WTC11 (cell line): ENCODE measurements around the gene SLC8B1.

Source experiments
- ATF6 ChIP-seq: sonication (generic); formaldehyde crosslinking; IDR thresholded peaks from 2 replicates; pipeline ENCODE4 v1.8.1; 2023; ENCODE audit warnings: mild to moderate bottlenecking, missing genetic modification reagents
- E2F4 ChIP-seq: sonication (generic); formaldehyde crosslinking; IDR thresholded peaks from 2 replicates; pipeline ENCODE4 v1.8.1; 2022; ENCODE audit warnings: low read depth, mild to moderate bottlenecking, moderate library complexity, missing genetic modification reagents, borderline replicate concordance
- FOXP1 ChIP-seq: sonication (generic); formaldehyde crosslinking; IDR thresholded peaks from 2 replicates; pipeline ENCODE4 v1.8.0; 2022; ENCODE audit warnings: missing genetic modification reagents, mild to moderate bottlenecking, moderate library complexity, borderline replicate concordance
- JUN ChIP-seq: sonication (generic); formaldehyde crosslinking; IDR thresholded peaks from 2 replicates; pipeline ENCODE4 v1.8.0; 2023; ENCODE audit warnings: mild to moderate bottlenecking, missing genetic modification reagents
- MYBL2 ChIP-seq: sonication (generic); formaldehyde crosslinking; IDR thresholded peaks from 2 replicates; pipeline ENCODE4 v1.8.1; 2023; ENCODE audit warnings: mild to moderate bottlenecking, moderate library complexity, missing genetic modification reagents
- NR2C2 ChIP-seq: sonication (generic); formaldehyde crosslinking; IDR thresholded peaks from 2 replicates; pipeline ENCODE4 v1.8.0; 2022; ENCODE audit warnings: mild to moderate bottlenecking, missing genetic modification reagents
- TCF7 ChIP-seq: sonication (generic); formaldehyde crosslinking; IDR thresholded peaks from 2 replicates; pipeline ENCODE4 v1.8.0; 2022; ENCODE audit warnings: mild to moderate bottlenecking, low read depth, missing genetic modification reagents, moderate library complexity
- ZNF281 ChIP-seq: sonication (generic); formaldehyde crosslinking; IDR thresholded peaks from 2 replicates; pipeline ENCODE4 v1.8.0; 2023; ENCODE audit warnings: mild to moderate bottlenecking, missing genetic modification reagents
- TF ChIP-seq, protein P1 (sequence below): fragments of 200-600 bp; IDR thresholded peaks from 2 replicates; pipeline ENCODE4 v1.8.0; 2022; ENCODE audit warnings: antibody characterized with exemption
- TF ChIP-seq, protein P2 (sequence below): sonication (generic); formaldehyde crosslinking; IDR thresholded peaks from 2 replicates; pipeline ENCODE4 v1.8.1; 2023; ENCODE audit warnings: mild to moderate bottlenecking, missing genetic modification reagents, moderate library complexity

- TF ChIP-seq, protein P1, sequence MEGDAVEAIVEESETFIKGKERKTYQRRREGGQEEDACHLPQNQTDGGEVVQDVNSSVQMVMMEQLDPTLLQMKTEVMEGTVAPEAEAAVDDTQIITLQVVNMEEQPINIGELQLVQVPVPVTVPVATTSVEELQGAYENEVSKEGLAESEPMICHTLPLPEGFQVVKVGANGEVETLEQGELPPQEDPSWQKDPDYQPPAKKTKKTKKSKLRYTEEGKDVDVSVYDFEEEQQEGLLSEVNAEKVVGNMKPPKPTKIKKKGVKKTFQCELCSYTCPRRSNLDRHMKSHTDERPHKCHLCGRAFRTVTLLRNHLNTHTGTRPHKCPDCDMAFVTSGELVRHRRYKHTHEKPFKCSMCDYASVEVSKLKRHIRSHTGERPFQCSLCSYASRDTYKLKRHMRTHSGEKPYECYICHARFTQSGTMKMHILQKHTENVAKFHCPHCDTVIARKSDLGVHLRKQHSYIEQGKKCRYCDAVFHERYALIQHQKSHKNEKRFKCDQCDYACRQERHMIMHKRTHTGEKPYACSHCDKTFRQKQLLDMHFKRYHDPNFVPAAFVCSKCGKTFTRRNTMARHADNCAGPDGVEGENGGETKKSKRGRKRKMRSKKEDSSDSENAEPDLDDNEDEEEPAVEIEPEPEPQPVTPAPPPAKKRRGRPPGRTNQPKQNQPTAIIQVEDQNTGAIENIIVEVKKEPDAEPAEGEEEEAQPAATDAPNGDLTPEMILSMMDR, result no peak
- no peak for TF ChIP-seq E2F4
- TF ChIP-seq JUN (CRISPR knock-in tag), result no peak
- TF ChIP-seq TCF7 (CRISPR knock-in tag), result no peak
- TF ChIP-seq FOXP1 (CRISPR knock-in tag), result no peak
- no peak for TF ChIP-seq ZNF281 (CRISPR knock-in tag)
- no peak for TF ChIP-seq ATF6 (CRISPR knock-in tag)
- no peak for TF ChIP-seq NR2C2 (CRISPR knock-in tag)
- TF ChIP-seq, protein P2, sequence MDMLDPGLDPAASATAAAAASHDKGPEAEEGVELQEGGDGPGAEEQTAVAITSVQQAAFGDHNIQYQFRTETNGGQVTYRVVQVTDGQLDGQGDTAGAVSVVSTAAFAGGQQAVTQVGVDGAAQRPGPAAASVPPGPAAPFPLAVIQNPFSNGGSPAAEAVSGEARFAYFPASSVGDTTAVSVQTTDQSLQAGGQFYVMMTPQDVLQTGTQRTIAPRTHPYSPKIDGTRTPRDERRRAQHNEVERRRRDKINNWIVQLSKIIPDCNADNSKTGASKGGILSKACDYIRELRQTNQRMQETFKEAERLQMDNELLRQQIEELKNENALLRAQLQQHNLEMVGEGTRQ (CRISPR knock-in tag), result no peak
- no peak for TF ChIP-seq MYBL2 (CRISPR knock-in tag)
Observed at GRCh38 chr12:113333877-113334785, 778 bp downstream of the SLC8B1 start.
